Chondrocyte (in vitro differentiated cells): ENCODE results near the gene PRIM1. TPM values are rescaled to one million over a fixed set of nuclear protein-coding genes. Genes with fewer than 3 reads are reported as not detected.

Experiments
- DNase-seq: peaks from one replicate; pipeline ENCODE4 v3.0.0; 2021; ENCODE audit warnings: mixed read lengths, low spot score
- H3K27ac Mint-ChIP-seq: one replicate; pipeline ENCODE4 v1.8.0; 2021; ENCODE audit warnings: mild to moderate bottlenecking, moderate library complexity, mixed read lengths; ENCODE audit not compliant: unreplicated experiment
- H3K27me3 Mint-ChIP-seq: 2 replicates; pipeline ENCODE4 v1.8.0; 2021; ENCODE audit warnings: low read depth, mixed read lengths
- H3K36me3 Mint-ChIP-seq: 2 replicates; pipeline ENCODE4 v1.8.0; 2021; ENCODE audit warnings: low read depth, mixed read lengths
- H3K4me1 Mint-ChIP-seq: 2 replicates; pipeline ENCODE4 v1.8.0; 2021; ENCODE audit warnings: low read depth, mild to moderate bottlenecking, mixed read lengths
- H3K4me3 Mint-ChIP-seq: one replicate; pipeline ENCODE4 v1.8.0; 2021; ENCODE audit warnings: mild to moderate bottlenecking, moderate library complexity, mixed read lengths; ENCODE audit not compliant: unreplicated experiment
- H3K9me3 Mint-ChIP-seq: 2 replicates; pipeline ENCODE4 v1.8.0; 2021; ENCODE audit warnings: low read depth, mixed read lengths
- CTCF ChIP-seq: fragments of 200-600 bp; sonication (generic); IDR thresholded peaks from 2 replicates; pipeline ENCODE4 v1.5.0; 2021; ENCODE audit warnings: antibody characterized with exemption, mild to moderate bottlenecking, moderate library complexity
- total RNA-seq: library from RNA; stranded (reverse); gene quantifications from 3 replicates; pipeline ENCODE4 v1.2.1, GENCODE V29; 2021

Gene PRIM1
- total RNA-seq, 1 donor from 2014 or later = 3.5 TPM

GRCh38 chr12:56768424-56768823, 16.3 kb upstream of the PRIM1 start:
- Mint-ChIP-seq H3K36me3 (no peaks in the 10 kb centered on the region), H3K27me3 (no peaks in the 10 kb centered on the region), H3K27ac (no peak overlapping the region), H3K4me1 (peaks cover 5% of the 10 kb centered on the region), H3K4me3 (no peak overlapping the region), H3K9me3 (no peaks in the 10 kb centered on the region)
- TF ChIP-seq CTCF = no peak
- DNase-seq = no peak

GRCh38 chr12:56766535-56766934, 14.4 kb upstream of the PRIM1 start:
- Mint-ChIP-seq H3K9me3 (no peaks in the 10 kb centered on the region), H3K4me1 (peaks cover 8% of the 10 kb centered on the region), H3K27ac (no peak overlapping the region), H3K4me3 (no peak overlapping the region), H3K36me3 (no peaks in the 10 kb centered on the region), H3K27me3 (no peaks in the 10 kb centered on the region)
- no peak for TF ChIP-seq CTCF
- no peak for DNase-seq

GRCh38 chr12:56763753-56764657, 11.9 kb upstream of the PRIM1 start:
- Mint-ChIP-seq H3K9me3 (peaks cover under 1% of the 10 kb centered on the region), H3K4me1 (peaks cover 8% of the 10 kb centered on the region), H3K4me3 (no peak overlapping the region), H3K27me3 (no peaks in the 10 kb centered on the region), H3K27ac (no peak overlapping the region), H3K36me3 (no peaks in the 10 kb centered on the region)
- DNase-seq = no peak
- no peak for TF ChIP-seq CTCF

- peaks cover 8% of the 10 kb centered on the region for H3K4me1 Mint-ChIP-seq
- H3K27ac Mint-ChIP-seq = no peak overlapping the region
- H3K9me3 Mint-ChIP-seq = peaks cover 5% of the 10 kb centered on the region
- no peak for DNase-seq
- H3K4me3 Mint-ChIP-seq = no peak overlapping the region
- H3K36me3 Mint-ChIP-seq = peaks cover 3% of the 10 kb centered on the region
- TF ChIP-seq CTCF = no peak
- H3K27me3 Mint-ChIP-seq = peaks cover 3% of the 10 kb centered on the region
These were observed 9.7 kb upstream of the PRIM1 start for GRCh38 chr12:56761812-56762211.

- Mint-ChIP-seq H3K36me3 (peaks cover 3% of the 10 kb centered on the region), H3K4me3 (no peak overlapping the region), H3K9me3 (peaks cover 5% of the 10 kb centered on the region), H3K27me3 (peaks cover 3% of the 10 kb centered on the region), H3K27ac (no peak overlapping the region), H3K4me1 (peaks cover 8% of the 10 kb centered on the region)
- no peak for DNase-seq
- TF ChIP-seq CTCF = no peak
These were observed 8.3 kb upstream of the PRIM1 start for GRCh38 chr12:56760460-56760859.
